Stimulated activated CD4-positive, alpha-beta T cell treated with anti-CD3 and anti-CD28 coated beads, TNF-alpha, amount 100 ng/mL, for 48 hours (primary cell): ENCODE data around the gene CRISP3.
"Not testable (repeated sequence)": the region's sequence is repeated elsewhere in the genome, so short reads cannot be mapped to it uniquely, and the experiment has no call there.

ENCODE experiments used
- DNase-seq, 3 donors: peaks; one replicate each; pipeline ENCODE4 v3.0.0-alpha.2; 2020; ENCODE audit warnings: low read depth in 3 of 3

CRISP3 gene

DNA sequence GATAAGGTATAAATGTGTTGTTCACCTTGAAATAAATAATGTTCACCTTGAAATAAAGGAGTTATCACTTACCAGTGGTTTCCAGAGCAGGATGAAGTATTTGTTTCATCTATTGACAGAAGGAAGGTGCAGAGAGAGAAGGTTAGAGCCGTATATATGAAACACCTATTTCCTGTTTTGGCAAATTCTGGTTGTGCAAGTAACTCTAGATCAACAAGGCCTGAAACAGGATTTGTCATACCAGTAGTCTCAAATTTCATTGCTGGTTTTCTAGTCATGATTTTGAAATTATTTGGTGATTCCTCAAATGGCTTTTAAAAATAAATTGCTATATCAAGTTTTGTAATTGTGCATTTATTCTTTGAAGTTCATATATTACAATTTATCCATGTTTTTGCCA is at the start of gene CRISP3:
CRISP3 (minus strand) TSS at position 130 of the 400 bp plus-strand sequence; CDS start at position 109, 21 bp downstream.
- no peak for DNase-seq

GRCh38 chr6:49790341-49790740 is 46.2 kb upstream of the CRISP3 start:
- no peak for DNase-seq

- no peak for DNase-seq
These were observed 43.0 kb upstream of the CRISP3 start, which contains the start of gene PGK2 for GRCh38 chr6:49787176-49787575. PGK2 (minus strand) TSS chr6:49787285; CDS start chr6:49787187, 98 bp downstream.

DNA sequence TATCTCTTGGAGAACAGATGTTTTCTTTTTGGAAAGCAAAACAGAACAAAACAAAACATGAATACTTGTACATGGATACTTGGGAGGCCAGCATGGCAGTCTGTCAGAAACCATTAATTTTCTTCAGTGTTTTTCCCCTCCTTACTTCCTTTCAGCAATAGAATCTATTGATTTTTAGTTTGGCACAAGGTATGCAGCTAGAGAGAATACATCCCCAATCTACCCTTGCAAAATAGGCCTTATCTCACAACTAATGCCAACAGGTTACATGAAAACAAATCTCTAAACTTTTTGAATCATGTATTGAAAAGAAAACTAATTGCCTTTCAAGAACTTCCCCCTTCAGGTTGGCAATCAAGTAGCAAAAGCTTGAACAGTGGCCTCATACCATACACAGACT is 40.1 kb upstream of the CRISP3 start:
- no peak for DNase-seq

DNA sequence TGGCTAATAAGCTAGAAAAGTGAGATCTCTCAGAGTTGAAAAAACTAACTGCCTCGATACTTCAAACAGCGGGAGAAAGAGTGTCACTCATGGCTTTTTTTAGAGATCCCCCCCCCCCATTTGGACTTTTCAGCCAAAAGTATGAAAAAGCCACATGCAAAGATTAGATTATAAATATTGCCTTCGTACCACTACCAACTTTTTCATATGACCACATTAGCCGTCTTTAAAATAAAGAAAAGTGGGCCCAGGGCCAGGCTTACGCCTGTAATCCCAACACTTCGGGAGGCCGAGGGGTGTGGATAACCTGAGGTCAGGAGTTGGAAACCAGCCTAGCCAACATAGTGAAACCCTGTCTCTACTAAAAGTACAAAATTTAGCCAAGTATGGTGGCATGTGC is 38.5 kb upstream of the CRISP3 start:
- DNase-seq: no peak

DNA sequence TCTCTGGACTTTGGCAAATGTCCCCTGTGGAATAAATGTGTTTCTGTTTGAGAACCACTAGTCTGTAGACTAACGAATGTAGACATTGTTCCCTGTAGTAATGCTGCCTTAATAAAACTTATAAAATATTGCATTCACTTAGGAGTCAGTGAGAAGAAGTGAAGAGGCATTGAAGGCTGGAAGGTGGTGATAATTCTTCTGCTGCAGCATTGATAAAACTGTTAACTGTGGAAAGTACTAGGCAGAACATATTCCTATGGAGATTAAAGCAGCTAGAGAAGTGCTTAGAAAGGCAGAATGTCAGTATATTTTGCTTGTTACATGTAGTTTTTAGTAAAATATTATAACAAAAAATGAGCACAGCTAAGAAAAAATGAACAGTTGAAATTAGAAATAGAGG is 38.1 kb upstream of the CRISP3 start:
- no peak for DNase-seq

GRCh38 chr6:49776444-49776843 is 32.3 kb upstream of the CRISP3 start:
- DNase-seq: no peak

DNA sequence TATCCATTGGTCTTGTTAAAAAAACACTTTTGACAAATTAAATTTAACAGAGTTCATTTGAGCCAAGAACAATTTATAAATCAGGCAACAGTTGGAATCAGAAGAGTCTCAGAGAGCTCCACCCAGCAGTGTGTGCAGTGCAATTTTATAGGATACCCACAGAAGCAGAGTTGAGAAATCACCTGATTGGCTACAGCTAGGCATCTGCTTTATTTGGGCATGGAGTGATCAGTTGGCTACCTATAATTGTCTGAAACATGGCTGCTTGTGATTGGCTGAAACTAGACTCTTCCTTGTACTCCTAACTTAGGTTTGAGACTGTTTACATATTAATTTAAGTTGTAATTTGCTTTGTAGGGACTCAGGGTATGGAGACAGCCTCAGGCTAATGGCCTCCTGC is 30.9 kb upstream of the CRISP3 start:
- no peak for DNase-seq

DNA sequence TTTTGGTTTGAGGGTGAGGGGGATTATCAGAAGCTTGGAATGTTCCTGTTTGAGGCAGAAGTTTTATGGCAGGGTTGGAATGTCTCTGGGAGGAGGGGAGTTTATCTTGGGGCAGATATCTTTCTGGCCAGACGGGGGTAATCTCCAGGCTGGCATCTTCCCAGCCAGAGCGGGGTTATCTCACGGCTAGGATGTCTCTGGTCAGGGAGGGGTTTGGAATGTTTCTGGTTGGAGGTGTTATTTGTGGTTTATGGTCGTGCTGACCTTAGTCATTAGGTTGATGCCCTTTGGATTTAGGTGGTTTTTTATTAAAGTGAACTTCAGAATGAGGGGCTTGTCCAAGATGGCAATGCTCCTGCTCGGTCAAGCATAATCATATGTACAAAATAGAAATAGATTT is 28.1 kb upstream of the CRISP3 start:
- no peak for DNase-seq

DNA sequence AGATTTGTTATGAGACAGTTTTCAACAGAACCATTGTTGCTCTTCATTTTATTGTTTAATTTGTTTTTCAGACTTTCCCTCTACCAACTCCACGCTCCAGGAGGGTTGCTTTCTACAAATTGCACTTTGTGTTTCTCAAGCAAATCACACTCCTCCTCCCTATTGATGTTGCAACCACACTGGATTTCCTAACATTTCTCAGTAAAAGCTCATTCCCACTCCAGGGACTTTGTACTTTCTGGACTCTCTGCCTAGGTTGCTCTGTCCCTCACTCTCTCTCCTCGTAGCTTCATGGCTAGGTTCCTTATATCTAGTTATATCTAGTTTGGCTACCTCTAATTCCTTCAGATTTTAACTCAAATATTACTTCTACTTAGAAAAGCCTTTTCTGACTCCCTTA is 22.6 kb upstream of the CRISP3 start:
- DNase-seq: no peak

GRCh38 chr6:49764571-49765236 is 20.5 kb upstream of the CRISP3 start:
- no peak for DNase-seq

DNA sequence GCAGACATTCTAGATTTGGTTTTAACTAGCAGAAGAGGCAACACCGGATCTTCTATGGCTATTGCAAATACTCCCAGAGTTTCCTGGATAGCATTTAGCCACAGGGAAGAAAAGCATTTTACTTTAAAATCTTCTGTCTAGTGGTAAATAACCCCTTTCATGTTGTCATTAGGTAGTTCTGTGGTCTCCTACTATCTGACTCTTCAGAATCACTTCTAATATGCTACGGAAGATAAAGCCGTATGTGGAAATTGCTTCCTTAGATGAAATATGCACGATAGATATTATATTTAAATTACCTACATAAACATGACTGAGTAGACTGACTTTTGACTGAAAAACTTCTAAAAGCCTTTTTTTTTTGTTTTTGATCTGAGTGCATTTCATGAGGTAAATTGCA is 759 bp downstream of the CRISP3 start:
- DNase-seq: no peak

- no peak for DNase-seq
These were observed 4.8 kb downstream of the CRISP3 start for GRCh38 chr6:49739423-49739822.

DNA sequence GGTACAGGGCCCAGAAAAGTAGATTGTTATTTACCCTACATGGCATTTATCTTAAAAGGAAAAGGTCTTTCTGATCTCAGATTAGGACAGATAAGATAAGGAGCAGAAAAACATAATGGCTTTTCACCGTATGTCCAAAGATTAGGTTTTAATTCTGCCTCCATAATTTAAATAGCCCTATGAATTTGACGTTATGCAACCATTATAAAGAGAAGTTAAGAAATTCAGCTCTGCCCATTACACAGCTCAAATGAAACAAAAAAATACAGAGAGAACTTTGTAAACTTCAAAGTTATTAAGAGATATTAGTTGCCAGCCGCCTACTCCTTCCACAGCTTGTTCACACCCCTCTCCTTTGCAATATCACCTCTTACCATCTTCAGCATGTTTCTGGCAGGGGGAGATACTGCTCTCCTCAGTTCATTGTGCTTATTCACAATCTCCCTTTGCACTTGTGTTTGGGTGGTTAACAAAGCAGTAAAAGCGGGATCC is 8.1 kb downstream of the CRISP3 start:
- no peak for DNase-seq

- DNase-seq: no peak
These were observed 10.5 kb downstream of the CRISP3 start for GRCh38 chr6:49733680-49734079.

- DNase-seq: no peak
These were observed 11.4 kb downstream of the CRISP3 start for GRCh38 chr6:49732781-49733180.

- no peak for DNase-seq
These were observed 13.9 kb downstream of the CRISP3 start for GRCh38 chr6:49730251-49730650.

DNA sequence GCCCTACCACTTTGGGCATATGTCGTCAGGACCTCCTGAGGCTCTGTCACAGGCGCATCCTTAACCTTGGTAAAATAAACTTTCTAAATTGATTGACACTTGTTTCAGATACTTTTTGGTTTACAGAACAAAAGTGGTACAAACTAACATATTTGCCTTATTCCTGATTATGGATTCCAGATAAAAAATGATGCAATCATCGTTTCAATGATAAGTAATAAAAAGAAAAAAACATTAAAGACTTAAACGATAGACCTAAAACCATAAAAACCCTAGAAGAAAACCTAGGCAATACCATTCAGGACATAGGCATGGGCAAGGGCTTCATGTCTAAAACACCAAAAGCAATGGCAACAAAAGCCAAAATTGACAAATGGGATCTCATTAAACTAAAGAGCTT is 20.3 kb downstream of the CRISP3 start:
- not testable (repeated sequence) for DNase-seq

DNA sequence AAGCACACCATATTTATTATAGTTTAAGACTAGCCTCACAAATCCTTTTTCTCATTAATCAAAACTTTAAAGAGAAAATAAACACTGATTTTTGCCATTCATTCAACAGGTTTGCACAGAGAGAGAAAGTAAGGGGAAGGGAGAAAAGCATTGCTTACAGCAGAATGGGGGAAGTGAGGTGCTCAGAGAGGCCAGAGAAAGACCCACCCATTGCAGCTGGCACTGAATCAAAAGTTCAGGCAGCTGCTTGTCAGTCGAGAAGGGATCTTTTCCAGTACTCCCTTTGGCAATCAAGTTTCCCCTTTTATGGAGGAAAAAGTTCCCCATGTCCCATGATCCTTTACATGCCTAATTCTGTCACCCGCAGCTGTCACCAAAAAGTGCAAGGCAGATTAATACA is 22.9 kb downstream of the CRISP3 start:
- no peak for DNase-seq

GRCh38 chr6:49720372-49720771 is 23.8 kb downstream of the CRISP3 start:
- no peak for DNase-seq

- DNase-seq: no peak
These were observed 30.8 kb downstream of the CRISP3 start, which contains the start of gene CRISP2 for GRCh38 chr6:49713346-49713745. CRISP2 (minus strand) TSS chr6:49713543; CDS start chr6:49709196, 4,347 bp downstream.

GRCh38 chr6:49698478-49698877 is 45.7 kb downstream of the CRISP3 start:
- DNase-seq: no peak

DNA sequence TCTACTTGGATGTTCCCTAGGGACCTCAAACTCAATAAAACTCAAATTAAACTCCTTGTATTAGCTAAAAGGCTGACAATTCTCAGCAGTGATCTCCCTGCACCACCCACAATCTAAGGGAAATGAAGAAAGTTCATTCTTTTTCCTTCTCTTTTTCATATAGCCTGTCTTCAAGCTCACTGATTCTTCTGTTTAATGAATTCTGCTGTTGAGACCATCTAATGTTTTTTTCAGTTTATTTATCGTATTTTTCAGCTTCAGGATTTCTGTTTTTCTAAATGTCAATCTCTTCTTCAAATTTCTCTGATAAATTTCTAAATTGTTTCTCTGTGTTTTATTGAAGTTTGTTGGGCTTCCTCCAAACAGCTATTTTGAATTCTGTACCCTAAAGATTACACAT is 50.7 kb downstream of the CRISP3 start:
- no peak for DNase-seq

DNA sequence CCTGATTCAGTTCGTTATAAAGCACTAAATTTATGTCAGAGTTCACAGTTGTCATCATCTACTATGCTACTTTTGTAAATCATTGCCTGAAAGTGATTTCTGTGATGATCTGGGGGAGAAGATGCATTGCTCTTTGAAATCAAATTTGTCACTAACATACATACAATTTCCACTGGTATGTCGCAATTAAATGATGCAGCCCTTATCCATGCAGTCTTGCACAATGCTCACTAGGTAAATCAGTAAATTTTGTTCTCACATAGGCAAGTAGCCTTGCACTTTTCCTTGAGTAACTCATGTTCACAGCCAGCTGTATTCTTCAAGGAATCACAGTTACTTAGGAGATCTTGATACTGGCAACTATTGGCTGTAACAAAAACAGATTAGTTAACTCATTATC is 51.7 kb downstream of the CRISP3 start:
- no peak for DNase-seq
